DOHH2 (cell line): ENCODE results near the gene PML.

ENCODE experiments used
- H3F3A ChIP-seq: fragments of 200-600 bp; sonication (generic), shearing (Covaris generic); 2 replicates; pipeline ENCODE4 v1.6.0; 2016; ENCODE audit warnings: antibody characterized with exemption, mild to moderate bottlenecking; ENCODE audit not compliant: control insufficient read depth, insufficient read depth
- H3K27ac ChIP-seq: fragments of 200-600 bp; sonication (generic); 2 replicates; pipeline ENCODE4 v1.5.1; 2014; ENCODE audit warnings: low read depth, mild to moderate bottlenecking, low read length, moderate library complexity
- H3K27me3 ChIP-seq: fragments of 200-600 bp; sonication (generic); 2 replicates; pipeline ENCODE4 v1.6.1; 2014; ENCODE audit warnings: mild to moderate bottlenecking, low read length, mixed read lengths; ENCODE audit not compliant: control insufficient read depth
- H3K36me3 ChIP-seq: fragments of 200-600 bp; sonication (generic); 2 replicates; pipeline ENCODE4 v1.6.1; 2014; ENCODE audit warnings: mild to moderate bottlenecking, low read length, moderate library complexity, mixed read lengths; ENCODE audit not compliant: control insufficient read depth
- H3K4me1 ChIP-seq: fragments of 200-600 bp; sonication (generic); 2 replicates; pipeline ENCODE4 v1.6.1; 2014; ENCODE audit warnings: mild to moderate bottlenecking, low read length, mixed read lengths; ENCODE audit not compliant: control insufficient read depth
- H3K4me2 ChIP-seq: fragments of 200-600 bp; sonication (generic); 2 replicates; pipeline ENCODE4 v1.6.0; 2014; ENCODE audit warnings: mild to moderate bottlenecking, low read length, moderate library complexity
- H3K4me3 ChIP-seq: fragments of 200-600 bp; sonication (generic); 2 replicates; pipeline ENCODE4 v1.5.1; 2014; ENCODE audit warnings: mild to moderate bottlenecking, low read length, mixed read lengths
- H3K79me2 ChIP-seq: fragments of 200-600 bp; sonication (generic); 2 replicates; pipeline ENCODE4 v1.6.1; 2014; ENCODE audit warnings: mild to moderate bottlenecking, low read length, mixed read lengths; ENCODE audit not compliant: control insufficient read depth
- H3K9me2 ChIP-seq: fragments of 200-600 bp; sonication (generic); replicated peaks from 2 replicates; pipeline ENCODE4 v1.6.1; 2014; ENCODE audit warnings: mild to moderate bottlenecking, low read length, mixed read lengths; ENCODE audit not compliant: control insufficient read depth
- H3K9me3 ChIP-seq: fragments of 200-600 bp; sonication (generic); 2 replicates; pipeline ENCODE4 v1.6.1; 2014; ENCODE audit warnings: antibody characterized with exemption, low read length, mixed read lengths; ENCODE audit not compliant: control insufficient read depth, insufficient read depth
- H4K20me1 ChIP-seq: fragments of 200-600 bp; sonication (generic); 2 replicates; pipeline ENCODE4 v1.6.0; 2014; ENCODE audit warnings: low read depth, mild to moderate bottlenecking, antibody characterized with exemption, low read length, moderate library complexity; ENCODE audit not compliant: control insufficient read depth, insufficient read depth
- CTCF ChIP-seq: fragments of 200-600 bp; sonication (generic); IDR thresholded peaks from one replicate; pipeline ENCODE4 v1.5.1; 2014; ENCODE audit warnings: antibody characterized with exemption, mild to moderate bottlenecking, low read depth, low read length; ENCODE audit not compliant: poor library complexity, severe bottlenecking
- EZH2phosphoT487 ChIP-seq: fragments of 200-600 bp; sonication (generic); IDR thresholded peaks from 2 replicates; pipeline ENCODE4 v1.6.1; 2017; ENCODE audit warnings: borderline replicate concordance, mild to moderate bottlenecking, antibody characterized with exemption, low read length, moderate library complexity, mixed read lengths

PML gene

GRCh38 chr15:74028646-74029045, 34.1 kb downstream of the PML start:
- H3K4me1 ChIP-seq = no peaks in the 10 kb centered on the region
- H3K27me3 ChIP-seq = no peaks in the 10 kb centered on the region
- H3K79me2 ChIP-seq = no peaks in the 10 kb centered on the region
- no peak overlapping the region for H3K4me3 ChIP-seq
- no peaks in the 10 kb centered on the region for H3K9me2 ChIP-seq
- H3F3A ChIP-seq = no peaks in the 10 kb centered on the region
- H3K27ac ChIP-seq = no peak overlapping the region
- H3K36me3 ChIP-seq = no peaks in the 10 kb centered on the region
- H3K9me3 ChIP-seq = no peaks in the 10 kb centered on the region
- H4K20me1 ChIP-seq = no peaks in the 10 kb centered on the region; the same call in 1 of the 2 replicates
- no peak for TF ChIP-seq EZH2phosphoT487
- no peak for TF ChIP-seq CTCF
- H3K4me2 ChIP-seq = no peak overlapping the region

- no peaks in the 10 kb centered on the region for H3F3A ChIP-seq
- H3K4me1 ChIP-seq = no peaks in the 10 kb centered on the region
- no peaks in the 10 kb centered on the region for H3K9me3 ChIP-seq
- H3K9me2 ChIP-seq = no peaks in the 10 kb centered on the region
- H3K4me3 ChIP-seq = no peak overlapping the region
- H3K27ac ChIP-seq = no peak overlapping the region
- no peaks in the 10 kb centered on the region for H3K79me2 ChIP-seq
- H4K20me1 ChIP-seq = no peaks in the 10 kb centered on the region; the same call in none of the 2 replicates
- H3K27me3 ChIP-seq = no peaks in the 10 kb centered on the region
- no peak overlapping the region for H3K4me2 ChIP-seq
- TF ChIP-seq CTCF (no peak), EZH2phosphoT487 (no peak)
- no peaks in the 10 kb centered on the region for H3K36me3 ChIP-seq
Measured at GRCh38 chr15:74032046-74032445, 37.5 kb downstream of the PML start.

GRCh38 chr15:74032606-74033561, 38.4 kb downstream of the PML start:
- Histone ChIP-seq H3K36me3 (no peaks in the 10 kb centered on the region), H3K4me3 (no peak overlapping the region), H3K79me2 (no peaks in the 10 kb centered on the region), H3K4me2 (no peak overlapping the region), H3K4me1 (no peaks in the 10 kb centered on the region), H3F3A (no peaks in the 10 kb centered on the region), H3K9me3 (no peaks in the 10 kb centered on the region), H3K9me2 (no peaks in the 10 kb centered on the region), H4K20me1 (no peaks in the 10 kb centered on the region; the same call in none of the 2 replicates), H3K27ac (no peak overlapping the region), H3K27me3 (no peaks in the 10 kb centered on the region)
- TF ChIP-seq CTCF (no peak), EZH2phosphoT487 (no peak)
